ENCODE measurements around the gene VWA7.
"Not testable (repeated sequence)": the region's sequence is repeated elsewhere in the genome, so short reads cannot be mapped to it uniquely, and the experiment has no call there.

Gene VWA7

DNA sequence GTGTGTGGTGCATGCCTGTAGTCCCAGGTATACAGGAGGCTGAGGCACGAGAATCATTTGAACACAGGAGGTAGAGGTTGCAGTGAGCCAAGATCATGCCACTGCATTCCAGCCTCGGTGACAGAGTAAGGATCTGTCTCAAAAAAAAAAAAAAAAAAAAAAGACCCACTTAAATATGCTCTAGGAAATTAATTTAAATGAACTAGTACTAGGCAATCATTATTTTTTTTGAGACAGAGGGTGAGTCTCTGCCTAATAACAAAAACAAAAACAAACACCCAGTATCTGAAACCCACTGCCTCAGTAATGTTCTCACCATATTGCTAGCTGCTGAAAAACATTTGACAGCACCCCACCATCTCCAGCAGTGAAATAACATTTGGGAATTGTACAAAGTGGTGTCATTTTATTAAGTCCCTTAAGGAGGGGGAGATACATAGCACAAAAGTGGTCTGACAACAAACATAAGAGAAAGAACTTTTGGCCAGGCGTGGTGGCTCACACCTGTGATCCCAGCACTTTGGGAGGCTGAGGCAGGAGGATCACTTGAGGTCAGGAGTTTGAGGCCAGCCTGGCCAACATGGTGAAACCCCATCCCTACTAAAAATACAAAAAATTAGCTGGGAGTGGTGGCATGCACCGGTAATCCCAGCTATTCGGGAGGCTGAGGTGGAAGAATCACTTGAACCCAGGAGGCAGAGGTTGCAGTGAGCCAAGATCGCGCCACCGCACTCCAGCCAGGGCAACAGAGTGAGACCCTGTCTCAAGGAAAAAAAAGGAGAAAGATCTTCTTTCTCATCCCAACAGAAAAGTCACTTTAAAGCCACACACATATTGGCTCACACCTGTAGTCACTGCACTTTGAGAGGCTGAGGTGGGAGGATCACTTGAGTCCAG, 24.2 kb upstream of the VWA7 start:
- DNase-seq (ENCODE audit: low spot score), result not testable (repeated sequence)

DNA sequence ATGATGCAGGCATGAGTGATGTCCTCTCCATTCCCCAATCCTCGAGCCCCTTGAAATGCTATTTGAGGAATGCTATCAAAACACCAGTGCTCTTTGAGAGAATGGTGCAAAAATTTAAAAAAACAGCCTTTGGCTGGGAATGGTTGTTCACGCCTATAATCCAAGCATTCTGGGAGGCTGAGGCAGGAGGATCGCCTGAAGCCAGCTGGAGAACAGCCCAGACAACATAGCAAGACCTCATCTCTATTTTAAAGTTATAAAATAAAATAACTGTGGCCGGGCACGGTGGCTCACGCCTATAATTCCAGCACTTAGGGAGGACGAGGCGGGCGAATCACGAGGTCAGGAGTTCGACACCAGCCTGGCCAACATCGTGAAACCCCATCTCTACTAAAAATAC, 22.7 kb upstream of the VWA7 start:
- DNase-seq (ENCODE audit: low spot score), result no peak

DNA sequence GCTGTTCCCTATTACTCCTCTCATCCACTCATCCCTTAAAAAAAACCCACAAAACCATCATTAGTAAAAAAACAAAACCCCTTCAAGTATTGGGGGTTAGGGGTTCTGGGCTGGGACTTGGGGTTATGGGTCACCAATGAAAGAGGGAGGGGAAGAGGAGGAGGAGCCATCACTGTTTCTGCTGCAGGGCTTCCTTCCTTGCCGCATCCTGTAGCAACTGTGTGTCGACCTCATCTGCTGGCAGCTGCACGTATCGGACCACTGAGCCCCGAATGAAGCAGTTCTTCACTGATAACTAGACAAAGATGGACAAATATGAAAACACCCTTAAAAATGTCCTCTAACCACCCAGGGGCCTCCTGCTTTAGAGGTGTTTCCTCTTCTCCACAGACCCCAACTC, 20.5 kb upstream of the VWA7 start:
- DNase-seq (ENCODE audit: low spot score), result no peak

GRCh38 chr6:31796993-31797385, 19.9 kb upstream of the VWA7 start:
- no peak for DNase-seq (ENCODE audit: low spot score)

DNA sequence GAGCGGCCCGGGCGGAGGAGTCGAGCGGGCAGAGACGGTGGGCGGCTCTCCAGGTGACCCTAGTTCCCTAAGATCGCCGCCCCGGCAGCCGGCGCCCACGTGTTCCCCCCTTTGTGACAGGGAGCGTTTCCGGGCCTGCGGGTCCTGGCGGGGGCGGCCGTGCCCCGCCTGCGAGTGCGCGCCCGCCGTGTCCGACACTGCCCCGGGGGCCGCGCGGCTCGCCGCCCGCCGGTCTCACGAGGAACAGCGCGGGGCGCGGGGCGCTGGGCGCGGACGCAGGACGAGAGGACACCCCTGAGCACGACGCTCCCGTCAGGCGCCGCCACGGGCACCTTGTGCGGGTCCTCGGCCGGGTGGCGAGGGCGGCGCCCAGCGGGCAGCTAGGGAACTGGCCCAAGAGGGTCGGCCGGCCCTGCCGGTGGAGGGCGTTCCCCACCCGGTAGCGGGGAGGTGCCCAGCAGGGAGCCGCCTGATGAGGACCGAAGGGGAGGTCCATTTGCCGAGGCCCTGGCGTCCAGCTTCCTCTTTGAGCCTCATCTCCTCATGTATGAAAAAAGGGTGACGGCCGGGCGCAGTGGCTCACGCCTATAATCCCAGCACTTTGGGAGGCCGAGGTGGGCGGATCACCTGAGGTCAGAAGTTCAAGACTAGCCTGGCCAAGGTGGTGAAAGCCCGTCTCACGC, 18.6 kb upstream of the VWA7 start, which contains the start of gene VARS1:
TSS of gene VARS1 (minus strand) at position 137 of the 683 bp plus-strand sequence. CDS start 535 bp downstream, outside the sequence.
- DNase-seq (ENCODE audit: low spot score), result peak; percentile 87

- no peak for DNase-seq (ENCODE audit: low spot score)
Measured at GRCh38 chr6:31794866-31795615, 17.9 kb upstream of the VWA7 start.

GRCh38 chr6:31794294-31794865, 17.3 kb upstream of the VWA7 start:
- no peak for DNase-seq (ENCODE audit: low spot score)

DNA sequence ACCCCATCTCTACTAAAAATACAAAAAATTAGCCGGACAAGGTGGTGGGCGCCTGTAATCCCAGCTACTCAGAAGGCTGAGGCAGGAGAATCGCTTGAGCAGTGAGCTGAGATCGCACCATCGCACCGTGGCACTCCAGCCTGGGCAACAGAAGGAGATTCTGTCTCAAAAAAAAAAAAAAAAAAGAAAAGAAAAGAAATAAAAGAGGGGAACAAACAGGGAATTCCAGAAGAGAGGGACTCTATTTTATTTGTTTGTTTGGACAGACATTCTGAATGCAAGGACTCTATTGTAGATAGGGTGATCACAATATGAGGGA, 16.8 kb upstream of the VWA7 start:
- DNase-seq (ENCODE audit: low spot score), result not testable (repeated sequence)

DNA sequence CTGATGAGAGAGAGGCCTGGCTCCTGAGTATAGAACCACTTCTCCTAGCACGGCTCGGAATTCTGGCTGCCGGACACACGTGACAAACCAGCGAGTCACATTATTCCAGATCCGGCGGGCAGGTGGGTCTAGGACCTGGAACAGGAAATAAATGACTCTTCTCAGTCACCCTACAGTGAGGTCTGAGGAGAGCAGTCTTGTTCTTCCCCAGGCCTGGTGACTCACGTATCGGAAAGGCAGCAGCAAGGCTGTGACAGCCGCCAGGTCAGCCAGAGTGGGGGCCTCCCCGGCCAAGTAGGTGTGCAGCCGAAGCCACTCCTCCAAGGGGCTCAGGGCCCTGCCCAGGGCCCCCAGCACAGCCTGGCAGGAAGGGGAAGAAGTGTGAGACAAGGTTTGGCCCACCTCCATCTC, 15.6 kb upstream of the VWA7 start:
- no peak for DNase-seq (ENCODE audit: low spot score)

DNA sequence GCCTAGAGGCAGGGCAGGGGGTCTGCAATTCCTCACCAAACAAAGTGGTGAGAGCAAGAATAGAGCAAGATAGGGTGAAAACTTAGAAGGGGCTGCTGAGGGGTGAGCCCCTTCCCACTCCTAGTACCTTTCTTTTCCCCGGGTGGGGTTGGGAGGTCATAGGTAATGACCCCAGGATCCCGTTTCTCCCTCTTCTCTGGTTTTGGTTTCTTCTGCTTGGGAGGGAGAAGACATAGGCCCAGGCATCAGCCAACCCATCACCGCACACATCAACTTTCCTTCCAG, 14.9 kb upstream of the VWA7 start:
- no peak for DNase-seq (ENCODE audit: low spot score)

GRCh38 chr6:31791324-31792089, 14.4 kb upstream of the VWA7 start:
- DNase-seq (ENCODE audit: low spot score), result no peak

DNA sequence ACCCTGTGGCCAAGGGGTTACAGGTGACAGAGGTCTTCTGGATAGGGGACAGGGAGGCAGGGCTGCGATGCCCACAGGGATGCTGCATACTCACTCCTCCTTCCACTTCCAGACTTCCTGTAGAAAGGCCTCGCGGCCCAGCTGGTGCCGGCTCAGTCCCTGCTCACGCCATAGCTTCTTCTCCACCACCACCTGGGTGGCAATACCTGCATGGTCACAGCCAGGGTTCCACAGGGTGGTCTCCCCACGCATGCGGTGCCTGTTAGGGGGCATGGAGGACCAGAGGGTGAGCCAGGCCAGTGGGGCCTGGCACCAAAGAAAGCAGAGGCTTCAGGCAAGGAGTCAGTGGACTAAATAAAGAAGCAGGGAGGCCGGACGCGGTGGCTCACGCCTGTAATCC, 8.3 kb upstream of the VWA7 start:
- DNase-seq (ENCODE audit: low spot score), result no peak

GRCh38 chr6:31784098-31784925, 7.2 kb upstream of the VWA7 start:
- DNase-seq (ENCODE audit: low spot score), result no peak

- no peak for DNase-seq (ENCODE audit: low spot score)
Measured at GRCh38 chr6:31782126-31782855, 5.2 kb upstream of the VWA7 start.

DNA sequence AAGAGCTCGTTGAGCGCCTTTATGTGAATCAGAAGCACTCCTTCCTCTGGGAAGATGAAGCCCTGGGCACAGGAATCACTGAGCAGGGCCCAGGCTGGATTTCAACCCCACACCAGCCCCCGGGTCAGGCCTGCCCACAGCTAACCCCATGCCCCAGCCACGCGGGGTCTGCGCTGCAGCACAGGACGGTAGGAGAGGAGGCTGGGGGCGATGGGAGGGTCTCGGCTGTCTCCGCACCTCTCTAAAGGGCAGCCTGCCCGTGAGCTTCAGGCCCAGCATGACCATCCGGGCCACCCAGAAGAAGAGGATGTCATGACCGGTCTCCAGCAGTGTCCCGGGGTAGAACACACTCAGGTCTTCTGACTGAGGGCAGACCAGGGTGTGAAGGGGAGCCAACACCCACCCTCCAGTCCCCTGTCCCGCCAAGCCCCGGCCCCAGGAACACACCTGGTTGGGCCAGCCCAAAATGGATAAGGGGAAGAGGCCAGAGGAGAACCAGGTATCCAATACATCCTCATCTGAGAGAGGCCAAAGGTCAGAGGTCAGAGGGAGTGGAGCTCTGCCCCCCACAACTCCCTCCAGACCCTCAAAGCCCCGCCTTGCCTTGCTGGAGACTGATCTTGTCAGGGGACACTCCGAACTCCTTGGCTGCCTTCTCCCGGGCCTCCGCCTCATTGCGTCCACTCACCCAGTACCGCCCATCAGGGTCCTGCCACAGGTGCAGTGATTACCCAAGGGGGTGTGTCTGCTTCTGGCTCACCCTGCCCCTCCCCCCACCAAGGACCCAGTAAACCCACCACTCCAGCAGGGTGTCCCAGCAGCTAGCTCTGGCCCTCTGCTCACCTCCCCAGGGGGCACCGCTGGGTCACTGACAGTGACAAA, 4.4 kb upstream of the VWA7 start:
- no peak for DNase-seq (ENCODE audit: low spot score)

GRCh38 chr6:31780507-31781243, 3.5 kb upstream of the VWA7 start:
- no peak for DNase-seq (ENCODE audit: low spot score)

DNA sequence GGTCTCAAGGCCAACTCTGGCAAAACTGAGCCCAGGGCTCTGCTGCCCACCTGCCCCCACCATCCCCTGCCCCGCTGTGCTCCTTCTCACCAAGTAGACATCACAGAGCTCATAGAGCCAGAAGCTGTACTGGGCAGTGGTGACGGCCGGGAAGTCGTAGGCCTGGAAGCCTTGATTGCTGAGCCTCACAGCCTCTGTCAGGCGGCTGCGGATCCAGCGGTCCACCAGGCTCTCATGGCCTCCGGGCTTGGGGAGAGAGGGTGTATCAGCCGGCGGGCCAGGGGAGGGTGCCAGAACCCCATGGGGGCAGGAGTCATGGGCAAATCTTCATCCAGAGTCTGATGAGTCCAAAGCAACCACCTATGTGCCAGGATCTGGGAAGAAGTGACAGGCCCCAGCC, 2.8 kb upstream of the VWA7 start:
- DNase-seq (ENCODE audit: low spot score), result no peak
